Stomach (tissue), 9 donors: ENCODE results near the gene C1R. TPM values are rescaled to one million over a fixed set of nuclear protein-coding genes. Genes with fewer than 3 reads are reported as not detected.

Experiments
- DNase-seq, 2 donors: peaks; one replicate each; pipeline versions ENCODE4 v3.0.0 to v3.0.0-alpha.2; 2013 to 2019
- H3K27ac ChIP-seq, 5 donors: fragments of 200-600 bp in 4 of 5; sonication (generic) in 4 of 5; one replicate each; pipeline ENCODE4 v1.5.1; 2013 to 2019; ENCODE audit warnings: mild to moderate bottlenecking in 1 of 5, moderate library complexity in 1 of 5
- H3K27me3 ChIP-seq, 3 donors: fragments of 200-600 bp; sonication (generic); one replicate each; pipeline ENCODE4 v1.5.1; 2017 to 2019; ENCODE audit warnings: mixed run types in 1 of 3
- H3K36me3 ChIP-seq, 4 donors: fragments of 200-600 bp; sonication (generic); 1 replicate in 3 of 4; 2 replicates in 1 of 4; pipeline ENCODE4 v1.5.1; 2016 to 2019
- H3K4me1 ChIP-seq, 4 donors: fragments of 200-600 bp; sonication (generic); one replicate each; pipeline ENCODE4 v1.5.1; 2016 to 2019
- H3K4me3 ChIP-seq, 4 donors: fragments of 200-600 bp; sonication (generic) in 3 of 4; one replicate each; pipeline ENCODE4 v1.5.1; 2016 to 2019; ENCODE audit warnings: mild to moderate bottlenecking in 1 of 4
- H3K9me3 ChIP-seq, 4 donors: fragments of 200-600 bp; sonication (generic); one replicate each; pipeline ENCODE4 v1.5.1; 2016 to 2019
- CTCF ChIP-seq, 7 experiments: fragments of 450-650 bp in 4 of 7; fragments of 200-600 bp in 3 of 7; sonication (generic) in 3 of 7; IDR thresholded peaks; one replicate each; pipeline ENCODE4 v1.5.1; 2016 to 2019; ENCODE audit warnings: antibody characterized with exemption in 7 of 7, control low read depth in 2 of 7, mild to moderate bottlenecking in 1 of 7
- EP300 ChIP-seq: sonication (generic); formaldehyde crosslinking; IDR thresholded peaks from one replicate; pipeline ENCODE4 v1.6.1; 2017; ENCODE audit warnings: antibody characterized with exemption
- POLR2A ChIP-seq, 4 donors: fragments of 450-650 bp; IDR thresholded peaks; one replicate each; pipeline ENCODE4 v1.6.1; 2016; ENCODE audit warnings: antibody characterized with exemption in 4 of 4, control low read depth in 2 of 4, mild to moderate bottlenecking in 1 of 4, moderate library complexity in 1 of 4
- POLR2AphosphoS5 ChIP-seq, 3 donors: sonication (generic); formaldehyde crosslinking; IDR thresholded peaks; one replicate each; pipeline ENCODE4 v1.6.1; 2016; ENCODE audit warnings: antibody characterized with exemption in 3 of 3
- WGBS, 5 donors: extraction: QIAGEN DNeasy Blood & Tissue Kit in 3 of 5; methylation state at CpG; one replicate each; pipeline versions ENCODE4 v1.1.5 to v1.1.7; 2013 to 2018; 5-methylcytosine and 5-hydroxymethylcytosine counted together
- intact Hi-C: fragments of 100-400 bp; cut with DNase I; formaldehyde crosslinking; loops from one replicate; pipeline ENCODE4 v1.15.1; 2023; ENCODE audit warnings: low total_unique reads
- polyA plus RNA-seq, 3 donors: library from polyadenylated mRNA; stranded (reverse); fragments of 200-250 nt; gene quantifications; one replicate each; pipeline ENCODE4 v1.2.3, GENCODE V29; 2013
- total RNA-seq, 5 donors: library from RNA; depleted of rRNA; stranded (reverse); fragments of >200 nt; gene quantifications; one replicate each; pipeline versions ENCODE4 v1.1.0 to v1.2.3, GENCODE V29; 2014 to 2016
- donor health status: healthy with polysubstance abuse.
- donor health status: Bipolar disorder and iron deficiency.
- donor health status: healthy.

Gene C1R
- total and polyA plus RNA-seq, 8 donors = 68.9 to 312 (median 133) TPM

GRCh38 chr12:7110661-7111060, 18.4 kb upstream of the C1R start:
- Histone ChIP-seq H3K9me3 (no peaks in the 10 kb centered on the region), H3K4me1 (peaks cover 19 to 62% (median 28%) of the 10 kb centered on the region in 4 donors), H3K27ac (peak overlapping the region in 1 of 5 donors; percentile 2), H3K27me3 (no peaks in the 10 kb centered on the region), H3K4me3 (no peak overlapping the region), H3K36me3 (peaks cover 3 to 18% (median 11%) of the 10 kb centered on the region in 4 donors)
- 88 to 97% (median 91%) methylated on average over 5 of the region's 5 CpGs for WGBS, 5 donors
- intact Hi-C loops = loop anchor here (10.0 kb wide), 1 partner anchor 166 kb away; the partner anchor contains the start of genes C12orf57 and RNU7-1
- TF ChIP-seq EP300 = no peak
- no peak for TF ChIP-seq CTCF (IDR thresholded peaks at IDR 0.05)
- TF ChIP-seq POLR2AphosphoS5 (IDR thresholded peaks at IDR 0.05) = no peak
- no peak for TF ChIP-seq POLR2A (IDR thresholded peaks at IDR 0.05)
- DNase-seq = no peak

GRCh38 chr12:7109572-7109920, 17.3 kb upstream of the C1R start:
- no peaks in the 10 kb centered on the region for H3K9me3 ChIP-seq
- DNase-seq = no peak
- peaks cover 19 to 72% (median 29%) of the 10 kb centered on the region in 4 donors for H3K4me1 ChIP-seq
- peak overlapping the region; percentile 50 to 64 (median 60) for H3K4me3 ChIP-seq
- H3K27me3 ChIP-seq = no peaks in the 10 kb centered on the region
- H3K36me3 ChIP-seq = peaks cover 0 to 11% (median 6%) of the 10 kb centered on the region in 4 donors
- TF ChIP-seq CTCF (IDR thresholded peaks at IDR 0.05) (no peak), POLR2AphosphoS5 (IDR thresholded peaks at IDR 0.05) (no peak), POLR2A (IDR thresholded peaks at IDR 0.05) (no peak), EP300 (no peak)
- intact Hi-C loops = no loop called here
- H3K27ac ChIP-seq = peak overlapping the region in 4 of 5 donors; percentile 93 to 96 (median 96)
- WGBS, 5 donors = 54 to 69% (median 64%) methylated on average over 5 of the region's 5 CpGs

GRCh38 chr12:7108796-7109571, 16.7 kb upstream of the C1R start, which contains the start of gene C1RL:
Gene C1RL (minus strand): TSS chr12:7109214. CDS start chr12:7109180, 34 bp downstream.
- peak within 1 kb of the TSS; percentile 50 to 64 (median 60) for H3K4me3 ChIP-seq
- H3K27me3 ChIP-seq = no peaks in the 10 kb centered on the region
- peak; percentile 92 for TF ChIP-seq EP300
- TF ChIP-seq POLR2A (IDR thresholded peaks at IDR 0.05) = no peak
- peak in 5 of 7 experiments; percentile 97 to 100 (median 98) for TF ChIP-seq CTCF (IDR thresholded peaks at IDR 0.05)
- peak; percentile 71 to 94 (median 91) for TF ChIP-seq POLR2AphosphoS5 (IDR thresholded peaks at IDR 0.05)
- WGBS, 5 donors = 13 to 16% (median 16%) methylated on average over 22 to 23 of the region's 23 CpGs
- H3K4me1 ChIP-seq = peaks cover 19 to 75% (median 29%) of the 10 kb centered on the region in 4 donors
- no peaks in the 10 kb centered on the region for H3K9me3 ChIP-seq
- DNase-seq = peak; percentile 94
- peaks cover 0 to 17% (median 9%) of the 10 kb centered on the region in 4 donors for H3K36me3 ChIP-seq
- intact Hi-C loops = no loop called here
- H3K27ac ChIP-seq = peak within 1 kb of the TSS; percentile 91 to 96 (median 95)

- intact Hi-C loops = no loop called here
Observed at GRCh38 chr12:7108003-7108795, 16.0 kb upstream of the C1R start.

More at GRCh38 chr12:7108003-7108795, 16.0 kb upstream of the C1R start:
- peaks cover 19 to 70% (median 28%) of the 10 kb centered on the region in 4 donors for H3K4me1 ChIP-seq
- DNase-seq = peak; percentile 79 to 93
- peak overlapping the region; percentile 91 to 96 (median 95) for H3K27ac ChIP-seq
- no peaks in the 10 kb centered on the region for H3K9me3 ChIP-seq
- no peak for TF ChIP-seq EP300
- peak; percentile 6 to 86 (median 75) for TF ChIP-seq POLR2AphosphoS5 (IDR thresholded peaks at IDR 0.05)
- WGBS, 5 donors = 2 to 5% (median 4%) methylated on average over 17 to 30 of the region's 30 CpGs
- H3K4me3 ChIP-seq = peak overlapping the region; percentile 50 to 64 (median 60)
- H3K36me3 ChIP-seq = peaks cover 0 to 25% (median 16%) of the 10 kb centered on the region in 4 donors
- H3K27me3 ChIP-seq = no peaks in the 10 kb centered on the region
